ENCODE data around the gene ZIC2.

The ZIC2 gene

DNA sequence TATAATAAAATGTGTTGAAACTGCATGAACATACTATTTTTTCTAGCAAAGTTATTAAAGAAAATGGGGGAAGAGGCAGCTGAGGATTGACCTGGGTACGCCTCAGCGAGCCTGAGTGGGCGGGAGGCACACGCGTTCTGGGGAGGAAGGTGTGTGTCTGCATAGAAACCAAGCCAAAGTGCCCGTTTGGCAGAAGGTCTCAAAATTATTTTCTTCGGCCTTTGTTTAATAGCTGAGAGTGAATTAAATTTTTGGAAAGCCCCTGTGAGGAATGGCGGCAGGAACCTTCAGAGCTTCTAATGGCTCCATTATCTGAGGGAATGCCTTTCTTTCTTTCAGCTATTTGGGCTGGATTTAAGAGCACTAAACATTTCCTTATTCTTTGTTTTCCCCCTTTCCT lies 5.2 kb downstream of the ZIC2 start:
- no peak for DNase-seq (ENCODE audit: low read depth)

DNA sequence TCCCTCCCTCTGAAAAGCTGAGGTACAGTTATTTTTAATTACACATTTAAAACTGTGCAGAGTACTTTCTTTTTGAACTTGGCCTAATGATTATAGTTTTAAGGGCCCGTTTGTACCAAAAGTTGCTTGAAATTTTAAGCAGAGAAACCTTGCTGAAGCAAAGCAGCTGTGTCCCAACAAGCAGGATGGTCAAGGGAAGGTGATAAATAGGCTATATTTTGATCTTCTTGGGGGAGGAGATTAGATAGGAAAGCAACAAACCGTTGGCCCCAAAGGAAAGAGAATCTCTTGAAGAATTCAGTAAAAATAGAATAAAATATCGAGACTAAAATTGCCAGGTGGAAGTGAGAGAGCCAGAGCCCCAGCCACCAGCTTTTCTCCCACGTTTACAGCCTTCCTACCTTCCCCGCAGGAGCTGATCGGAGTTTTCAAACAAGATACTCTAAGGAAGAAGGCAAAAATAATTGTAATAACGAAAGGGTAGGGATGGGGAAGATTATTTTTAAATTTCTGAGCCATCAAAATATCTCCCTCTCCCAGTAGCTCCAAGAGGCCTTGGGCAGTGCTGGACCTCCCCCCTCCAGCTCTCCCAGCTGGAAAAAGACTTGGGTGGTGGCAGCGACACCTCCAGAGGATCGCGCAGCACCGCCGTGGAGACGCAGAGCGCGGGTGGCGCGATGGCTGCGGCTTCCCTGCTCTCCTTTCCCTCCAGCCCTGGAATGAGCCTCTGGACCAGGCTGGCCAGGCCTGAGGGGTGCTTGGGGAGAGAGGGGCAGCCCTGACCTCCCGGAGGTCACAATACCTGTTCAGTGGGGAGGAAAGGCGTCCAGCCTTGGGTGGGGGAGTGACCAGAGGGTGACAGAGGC lies 5.8 kb downstream of the ZIC2 start:
- no peak for DNase-seq (ENCODE audit: low read depth)

DNA sequence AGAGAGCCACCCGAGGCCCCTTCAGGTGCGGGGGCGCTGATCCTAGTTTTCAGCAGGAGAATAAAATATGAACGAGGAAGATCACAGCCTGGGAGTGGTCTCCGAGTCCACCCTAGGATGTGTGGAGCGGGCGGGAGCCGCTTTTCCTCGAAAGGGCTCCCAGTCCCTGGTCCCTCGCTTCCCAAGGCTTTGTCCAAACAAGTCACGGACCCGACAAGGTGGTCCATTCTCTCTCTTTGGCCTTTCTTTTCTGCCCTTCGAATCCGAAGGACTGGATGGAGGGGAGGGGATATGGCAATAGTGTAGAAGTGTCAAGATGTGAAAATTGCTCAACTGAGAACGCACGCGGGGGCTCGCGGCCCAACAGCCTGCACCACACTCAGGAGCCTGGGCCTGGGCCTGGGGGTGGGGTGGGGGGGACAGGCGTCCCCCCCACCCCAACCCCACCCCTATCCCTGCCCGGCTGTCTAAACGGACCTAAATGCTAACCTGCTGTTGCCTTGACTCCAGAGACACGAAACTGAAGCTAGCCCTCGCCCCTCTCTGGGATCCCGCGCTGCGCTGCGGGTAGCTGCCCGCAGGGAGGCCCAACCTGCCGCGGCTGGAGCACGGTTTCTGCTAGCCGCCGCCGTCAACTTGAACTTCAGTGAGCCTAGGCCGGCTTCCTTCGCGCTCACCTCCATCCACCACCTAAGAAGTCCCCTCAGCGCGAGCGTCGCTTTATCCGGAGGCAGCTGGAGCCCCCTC lies 7.1 kb downstream of the ZIC2 start:
- DNase-seq (ENCODE audit: low read depth): no peak

DNA sequence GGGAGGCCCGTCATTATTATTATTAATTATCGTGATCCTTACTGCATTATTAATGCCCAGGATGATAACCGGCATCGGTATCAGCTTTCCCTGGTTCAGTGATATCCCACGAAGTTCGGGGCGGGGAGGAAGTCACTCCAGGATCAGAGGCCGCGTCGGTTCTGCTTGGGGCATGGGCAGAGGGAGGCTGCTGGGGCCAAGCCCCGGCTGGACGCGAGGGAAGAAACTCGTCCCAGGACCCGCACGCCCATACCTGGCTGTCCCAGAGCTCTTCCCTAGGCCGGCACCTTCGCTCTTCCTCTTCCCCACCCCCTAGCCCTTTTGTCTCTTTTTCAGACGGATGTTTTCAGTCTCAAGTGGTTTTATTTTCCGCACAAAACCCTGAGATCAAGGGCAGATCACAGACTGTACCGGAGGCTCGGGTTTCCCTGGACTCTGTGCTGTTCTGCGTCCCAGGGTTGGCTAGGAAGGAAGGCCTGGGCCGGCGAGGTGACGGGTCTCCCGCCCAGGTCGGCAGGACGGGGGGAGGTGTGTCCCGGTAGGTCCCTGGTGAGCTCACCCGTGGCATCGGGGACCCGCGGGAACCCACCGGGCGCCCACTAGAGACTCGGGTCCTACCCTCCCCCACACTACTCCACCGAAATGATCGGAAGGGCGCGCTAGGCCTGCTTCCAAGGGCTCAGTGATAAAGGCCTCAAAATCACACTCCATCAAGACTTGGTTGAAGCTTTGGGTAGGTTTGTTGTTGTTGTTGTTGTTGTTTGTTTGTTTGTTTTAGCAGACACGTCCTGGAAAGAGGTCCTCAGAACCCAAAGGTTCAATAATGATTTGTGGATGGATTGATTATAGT lies 7.9 kb downstream of the ZIC2 start:
- DNase-seq (ENCODE audit: low read depth): no peak

DNA sequence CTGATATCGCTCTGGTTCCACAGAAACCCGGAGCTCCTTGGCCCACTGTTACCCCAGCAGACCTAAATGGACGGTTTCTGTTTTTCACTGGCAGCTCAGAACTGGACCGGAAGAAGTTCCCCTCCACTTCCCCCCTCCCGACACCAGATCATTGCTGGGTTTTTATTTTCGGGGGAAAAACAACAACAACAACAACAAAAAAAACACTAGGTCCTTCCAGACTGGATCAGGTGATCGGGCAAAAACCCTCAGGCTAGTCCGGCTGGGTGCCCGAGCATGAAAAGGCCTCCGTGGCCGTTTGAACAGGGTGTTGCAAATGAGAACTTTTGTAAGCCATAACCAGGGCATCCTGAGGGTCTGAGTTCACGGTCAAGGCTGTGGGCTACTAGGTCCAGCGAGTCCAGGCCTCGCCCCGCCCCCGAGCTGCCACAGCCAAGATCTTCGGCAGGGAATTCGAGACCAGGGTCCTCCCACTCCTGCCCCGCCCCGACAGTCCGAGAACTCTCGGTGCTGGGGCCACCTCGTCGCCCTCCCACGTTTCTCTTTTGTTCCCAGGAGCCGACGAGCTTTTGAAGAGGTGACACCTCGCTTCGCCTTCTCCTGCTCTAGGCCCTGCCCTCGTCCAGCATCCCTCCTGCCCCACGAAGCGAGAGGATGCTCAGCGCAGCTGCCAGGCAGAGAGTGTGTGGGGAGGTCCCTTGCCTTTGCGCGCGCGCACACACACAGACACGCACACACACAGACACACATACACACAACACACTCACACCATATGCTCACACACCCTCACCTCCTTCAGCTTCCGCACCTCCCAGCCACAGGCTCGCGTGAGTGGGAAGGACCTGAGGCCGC lies 8.8 kb downstream of the ZIC2 start:
- DNase-seq (ENCODE audit: low read depth): no peak

DNA sequence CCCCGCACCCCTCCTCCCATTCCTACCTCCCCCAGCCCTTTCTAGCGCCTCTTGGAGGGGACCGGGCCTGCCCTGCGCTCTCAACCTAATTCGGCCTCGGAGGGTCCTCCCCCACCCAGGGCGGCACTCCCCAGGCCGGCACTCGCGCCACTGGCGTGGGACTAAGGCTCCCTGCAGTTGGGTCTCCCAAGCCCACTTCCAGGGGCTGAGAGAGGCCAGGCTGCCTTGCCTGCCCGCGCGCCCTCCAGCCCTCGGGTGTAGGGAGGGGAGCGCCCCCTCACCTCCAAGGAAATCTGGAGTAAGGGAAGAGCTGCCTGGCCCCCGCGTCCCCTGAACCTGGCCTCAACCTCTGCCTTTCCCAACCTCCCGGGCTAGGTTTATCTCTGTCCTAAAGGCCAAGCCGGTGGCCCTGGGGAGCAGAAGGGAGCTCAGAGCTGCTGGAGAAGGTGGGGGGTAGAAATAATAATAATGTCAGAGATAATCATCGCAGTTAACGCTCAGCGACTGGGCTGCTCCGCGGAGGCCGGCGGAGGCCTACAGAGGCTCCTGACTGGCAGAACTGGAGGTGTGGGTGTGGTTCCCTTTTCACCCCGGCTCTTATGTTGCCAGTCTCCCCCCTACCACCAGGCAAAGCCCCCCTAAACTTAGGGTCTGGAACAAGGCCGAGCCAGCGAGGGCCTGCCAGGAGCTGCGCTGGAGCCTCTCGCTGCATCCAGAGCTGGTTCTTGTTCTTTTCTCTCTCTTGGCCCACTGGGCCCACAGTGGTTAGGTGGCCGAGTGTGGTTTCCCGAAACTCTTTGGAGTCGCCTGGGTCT lies 9.6 kb downstream of the ZIC2 start:
- no peak for DNase-seq (ENCODE audit: low read depth)

DNA sequence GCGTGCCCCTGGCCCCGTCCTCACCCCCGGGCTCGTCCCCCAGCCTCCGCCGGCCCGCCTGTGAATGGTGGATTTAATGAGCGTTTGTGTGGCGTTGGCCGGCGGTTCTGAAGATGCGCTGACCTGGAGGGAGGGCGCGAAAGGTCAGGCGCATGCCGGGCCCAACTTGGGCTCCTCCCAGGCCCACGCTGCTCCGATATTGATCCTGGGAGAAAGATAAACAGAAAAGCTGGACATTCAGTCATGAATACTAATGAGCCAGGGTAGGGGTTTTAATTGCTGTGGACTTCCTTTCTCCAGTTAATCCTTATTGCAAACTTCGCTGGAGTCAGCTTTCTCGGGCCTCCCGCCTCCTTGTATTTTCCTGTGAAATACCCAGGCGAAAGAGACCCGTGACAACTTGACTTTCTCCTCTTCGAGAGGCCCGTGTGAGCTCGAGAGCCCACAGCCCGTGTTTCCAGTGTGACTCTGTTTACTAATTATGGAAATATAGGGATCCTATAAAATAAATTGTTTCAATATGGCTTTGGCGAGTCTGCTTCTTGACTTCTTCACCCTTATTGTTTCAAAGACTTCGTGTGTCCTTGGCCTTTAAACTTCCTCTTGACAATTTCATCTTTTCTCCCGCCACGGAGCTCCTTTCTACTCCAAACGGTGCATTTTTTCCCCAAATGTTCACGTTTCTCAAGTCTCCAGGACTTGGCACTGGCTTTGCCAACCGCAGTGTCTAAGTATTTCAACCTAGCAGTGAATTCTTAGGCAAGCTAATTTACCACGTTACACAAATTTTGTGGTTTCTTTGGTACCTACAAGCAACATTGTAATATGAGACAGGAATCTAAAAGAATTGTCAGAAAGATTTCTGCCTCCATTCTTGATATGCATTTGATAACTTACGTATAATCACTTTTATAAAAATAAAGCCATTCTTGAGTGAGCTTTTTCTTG lies 10.5 kb downstream of the ZIC2 start:
- DNase-seq (ENCODE audit: low read depth): no peak

DNA sequence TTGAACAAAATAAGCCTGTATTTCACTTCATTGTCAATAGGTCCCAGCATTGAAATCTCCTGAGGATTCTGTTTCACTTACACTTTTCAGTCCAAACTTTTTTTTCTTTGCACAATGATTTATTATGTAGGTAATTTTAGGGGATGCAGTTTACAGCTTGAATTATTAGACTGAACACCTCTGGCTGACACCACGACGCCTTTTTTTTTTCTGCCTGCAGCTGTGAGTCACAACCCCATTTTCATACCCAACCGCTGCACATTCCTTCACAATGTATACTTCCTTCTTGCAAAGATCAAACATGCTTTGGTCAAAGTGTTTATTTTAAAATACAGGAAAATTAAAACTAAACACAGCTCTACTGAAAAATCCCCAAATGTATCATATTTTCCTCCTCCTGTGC lies 11.4 kb downstream of the ZIC2 start:
- no peak for DNase-seq (ENCODE audit: low read depth)

DNA sequence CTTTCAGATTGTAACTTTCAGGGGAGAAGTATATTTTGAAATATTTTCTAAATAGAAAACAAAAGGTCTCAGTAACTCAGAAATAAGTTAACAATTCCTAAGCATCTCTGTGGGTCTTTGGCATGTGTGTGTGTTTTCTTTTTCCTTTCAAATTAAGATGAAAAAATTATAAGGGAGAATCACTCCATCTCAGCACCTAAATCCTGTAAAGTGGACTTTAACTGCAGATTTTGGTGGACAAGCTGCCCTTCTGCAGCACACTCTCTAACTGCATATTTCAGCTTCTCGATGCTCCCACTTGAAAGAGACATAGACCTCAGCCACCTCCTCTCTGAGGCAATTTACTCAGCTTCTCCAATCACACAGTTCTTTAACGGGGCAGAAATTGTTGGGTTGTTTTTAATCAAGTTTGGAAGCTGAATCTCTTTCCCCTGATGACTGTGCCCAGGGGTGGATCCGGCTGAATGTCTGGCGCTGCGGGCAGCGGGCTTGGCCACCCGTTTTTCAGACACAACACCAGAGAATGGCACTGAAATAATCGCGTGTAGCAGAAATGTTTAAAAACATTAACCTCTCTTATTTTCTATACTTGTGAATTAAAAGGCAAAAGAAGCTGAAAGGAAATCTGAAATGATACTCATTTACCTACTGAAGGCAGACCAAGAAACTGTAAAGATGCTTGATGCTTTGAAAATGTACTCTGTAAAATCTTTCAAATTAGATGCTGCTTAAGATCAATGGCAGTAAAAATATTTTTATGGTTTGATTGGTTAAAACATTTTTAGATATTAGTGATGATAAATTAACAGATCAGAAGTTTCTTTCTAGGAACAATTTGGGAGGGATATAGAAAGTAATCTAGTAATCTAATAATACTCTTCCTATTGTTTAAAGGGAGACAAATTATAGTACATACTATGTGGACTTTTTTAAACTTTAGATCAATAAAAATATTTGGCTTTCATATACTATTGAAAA lies 12.4 kb downstream of the ZIC2 start:
- DNase-seq (ENCODE audit: low read depth): no peak

DNA sequence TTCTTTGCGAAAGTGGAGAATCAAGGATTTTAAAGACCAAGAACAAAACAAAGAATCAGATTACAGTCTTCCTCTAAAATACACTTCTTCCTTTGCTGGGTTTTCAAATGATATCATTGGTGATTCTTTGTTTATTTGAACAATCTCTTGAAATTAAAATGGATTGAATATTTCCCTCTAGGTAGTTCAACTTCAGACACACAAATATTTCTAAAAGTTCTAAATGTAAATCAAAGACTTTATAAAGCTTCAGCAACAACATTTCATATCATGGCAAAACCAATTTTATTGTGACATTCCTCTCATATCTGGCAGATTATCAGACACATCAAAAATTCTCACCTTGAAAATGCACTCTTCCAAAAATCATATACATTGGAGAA lies 13.0 kb downstream of the ZIC2 start:
- DNase-seq (ENCODE audit: low read depth): no peak

DNA sequence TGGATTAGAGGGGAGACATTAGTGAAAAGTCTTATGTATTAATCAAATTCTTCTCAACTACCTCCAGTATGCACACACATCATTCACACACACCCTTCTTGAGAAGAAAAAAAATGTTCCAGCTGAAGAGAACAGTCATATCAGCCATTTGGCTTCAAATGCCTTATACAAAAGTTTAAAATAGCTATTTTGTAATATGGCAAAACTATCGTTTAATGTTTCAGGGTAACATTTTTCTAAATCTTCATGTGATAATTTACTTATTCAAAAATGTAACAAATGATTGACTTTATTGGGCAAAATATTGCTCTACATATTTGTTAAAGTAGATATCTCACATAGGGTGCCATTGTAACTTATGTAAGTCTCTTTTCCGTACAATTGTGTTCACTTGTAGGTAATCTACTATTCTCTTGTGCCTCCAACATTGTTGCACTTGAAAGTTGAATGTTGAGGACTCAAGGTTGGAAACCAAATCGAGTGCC lies 13.6 kb downstream of the ZIC2 start:
- DNase-seq (ENCODE audit: low read depth): no peak

DNA sequence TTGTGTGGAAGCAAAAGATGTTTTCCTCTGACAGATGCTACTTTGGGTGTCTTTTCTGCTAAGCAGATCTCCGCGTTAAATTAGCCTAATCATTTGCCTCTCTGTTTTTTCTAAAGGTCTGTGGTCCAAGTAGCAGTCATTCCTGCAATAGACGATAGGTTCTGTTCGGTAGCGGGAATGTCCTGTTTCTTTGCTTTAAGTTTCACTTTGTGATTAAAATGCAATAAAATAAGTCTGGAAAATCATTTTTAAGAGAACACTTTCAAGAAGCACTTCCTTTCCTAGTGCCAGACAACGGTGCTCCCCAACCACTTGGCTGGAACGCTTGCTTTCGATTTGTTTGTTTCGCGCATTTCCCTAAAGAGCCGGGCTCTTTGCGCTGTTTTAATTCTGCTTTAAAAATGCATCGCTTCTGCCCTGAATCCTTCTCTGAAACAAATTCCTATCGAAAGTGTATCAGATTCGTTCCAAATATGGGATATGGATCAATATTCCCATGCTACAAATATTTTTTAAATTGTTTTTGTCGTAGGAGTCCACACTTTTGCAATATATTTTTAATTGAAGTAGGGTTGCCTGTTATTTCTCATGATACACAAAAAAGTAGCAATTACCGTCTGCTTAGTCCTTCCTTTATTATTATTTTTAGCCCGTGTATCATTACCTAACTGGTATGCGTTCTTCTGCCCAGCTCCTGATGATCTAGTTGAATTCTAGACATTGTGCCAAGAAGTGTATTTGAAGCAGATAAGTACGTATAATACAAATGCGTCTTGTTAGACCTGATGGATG lies 14.2 kb downstream of the ZIC2 start:
- no peak for DNase-seq (ENCODE audit: low read depth)

DNA sequence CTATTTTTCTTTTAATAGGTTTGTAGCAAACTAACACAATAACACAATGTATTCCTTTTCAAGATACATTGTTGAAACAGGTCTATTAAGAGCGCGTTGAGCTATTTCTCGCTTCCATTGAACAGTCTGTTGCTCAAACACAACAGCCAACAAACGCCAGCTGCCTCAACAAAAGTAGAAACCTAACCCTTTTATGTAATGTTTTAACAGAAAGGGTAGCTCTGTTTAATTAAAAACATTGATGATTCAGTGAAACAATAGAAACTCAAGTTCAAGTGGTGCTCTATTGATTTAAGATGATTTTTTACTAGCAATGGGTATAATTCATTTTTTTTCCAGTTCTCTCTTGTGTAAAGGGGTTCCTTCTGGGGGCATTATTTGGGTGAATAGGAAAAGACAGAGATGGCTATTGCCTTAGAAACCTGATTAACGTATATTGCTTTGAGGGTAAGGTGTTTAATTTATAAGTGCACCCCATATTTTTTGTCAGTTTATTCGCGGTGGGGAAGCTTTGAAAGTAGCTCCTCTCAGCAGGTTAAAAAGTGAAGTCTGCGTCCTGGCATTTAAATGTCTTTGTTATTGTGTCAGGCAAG lies 14.9 kb downstream of the ZIC2 start:
- DNase-seq (ENCODE audit: low read depth): no peak

DNA sequence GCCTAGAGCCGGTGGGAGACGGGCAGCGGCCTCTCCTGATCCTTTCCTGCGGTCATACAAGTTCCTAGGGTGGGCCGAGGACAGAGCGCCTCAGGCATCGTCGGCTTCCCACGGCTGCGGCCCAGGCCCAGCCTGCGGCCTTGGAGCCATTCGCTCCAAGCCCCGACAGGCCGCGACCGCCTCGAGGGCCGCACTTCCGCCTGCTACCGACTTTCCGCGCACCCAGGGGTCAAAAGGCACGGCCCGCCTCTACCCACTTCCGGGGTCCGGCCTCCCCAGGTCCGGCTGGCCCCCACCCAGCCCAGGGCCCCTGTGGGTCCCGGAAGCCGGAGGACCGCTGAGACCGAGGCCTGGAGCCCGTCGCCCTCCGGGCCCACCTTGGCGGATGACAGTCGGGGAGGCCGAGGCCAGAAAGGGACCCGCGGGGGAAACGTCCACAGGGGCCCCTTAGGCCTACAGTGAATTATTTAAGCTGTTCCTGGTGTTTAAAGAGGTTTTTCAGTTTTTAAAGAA lies 16.2 kb downstream of the ZIC2 start:
- no peak for DNase-seq (ENCODE audit: low read depth)

DNA sequence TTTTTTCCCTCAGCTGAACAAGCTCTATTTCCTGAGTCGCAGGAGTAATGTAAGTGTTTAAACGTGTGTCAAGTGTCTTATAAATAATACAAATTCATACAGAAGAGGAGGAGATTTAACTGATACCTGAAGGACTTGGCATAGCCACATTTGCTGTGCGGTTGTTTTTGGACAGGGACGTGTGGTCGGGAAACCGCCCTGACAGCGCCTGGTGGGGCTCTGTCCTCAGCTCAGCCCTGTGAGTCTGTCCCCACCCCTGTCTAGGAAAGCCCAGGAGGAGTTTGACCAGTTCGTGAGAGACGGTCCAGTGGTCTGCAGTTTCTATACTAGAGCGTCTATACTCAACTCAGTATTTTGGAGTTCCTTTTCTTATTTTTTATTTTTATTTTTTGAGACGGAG lies 16.7 kb downstream of the ZIC2 start:
- no peak for DNase-seq (ENCODE audit: low read depth)

DNA sequence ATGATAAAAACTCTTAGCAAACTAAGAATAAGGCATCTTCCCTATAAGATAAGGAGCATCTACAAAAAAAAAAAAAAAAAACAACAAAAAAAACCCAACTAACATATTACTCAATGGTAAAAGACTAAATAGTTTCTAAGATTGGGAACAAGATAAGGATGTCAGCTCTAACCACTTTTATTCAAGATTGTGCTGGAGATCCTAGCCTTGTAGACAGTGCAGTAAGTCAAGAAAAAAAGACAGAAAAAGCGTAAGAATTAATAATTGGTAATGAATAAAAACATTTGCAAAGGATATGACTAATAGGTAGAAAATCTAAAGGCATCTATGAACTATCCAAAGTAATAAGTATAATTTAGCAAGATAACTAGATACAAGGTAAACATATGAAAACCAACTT lies 33.0 kb downstream of the ZIC2 start:
- DNase-seq (ENCODE audit: low read depth): no peak

All from fibroblast of gingiva (primary cell).